B cell (primary cell): Measurements from ENCODE around the gene SPTBN1. TPM values are rescaled to one million over a fixed set of nuclear protein-coding genes. Genes with fewer than 3 reads are reported as not detected.

Experiments
- ATAC-seq: fragments of 200-7000 bp; cut with Tn5 transposase; one replicate; pipeline ENCODE4 v1.10.0; 2021; ENCODE audit warnings: low read depth, mild to moderate bottlenecking, moderate number of reproducible peaks, moderate library complexity
- CTCF ChIA-PET: fragments of 350-600 bp; sonication (Branson Sonifier 250); formaldehyde crosslinking; loops from one replicate; lab custom pipeline; 2021; ENCODE audit warnings: antibody characterized with exemption, inconsistent platforms; lab: Charles Lee
- POLR2A ChIA-PET: fragments of 350-600 bp; sonication (Branson Sonifier 250); formaldehyde crosslinking; loops from one replicate; lab custom pipeline; 2021; ENCODE audit warnings: antibody characterized with exemption; lab: Charles Lee
- DNase-seq: peaks from one replicate; pipeline ENCODE4 v3.0.0; 2013
- H2AFZ ChIP-seq: 2 replicates; pipeline ENCODE4 v1.6.1; 2012; ENCODE audit warnings: mild to moderate bottlenecking, low read depth, low read length; ENCODE audit not compliant: insufficient read depth, poor library complexity, severe bottlenecking
- H3K27ac ChIP-seq, 2 donors: 1 replicate in 1 of 2; 2 replicates in 1 of 2; pipeline ENCODE4 v1.5.1; 2012 to 2013; ENCODE audit warnings: low read length in 2 of 2, mild to moderate bottlenecking in 2 of 2, moderate library complexity in 1 of 2
- H3K27me3 ChIP-seq, 4 experiments: fragments of 200-600 bp in 1 of 4; sonication (generic) in 1 of 4; replicated peaks in 1 of 4; 1 replicate in 2 of 4; 2 replicates in 2 of 4; pipeline versions ENCODE4 v1.6.1 to v1.7.0; 2013 to 2016; ENCODE audit warnings: low read length in 3 of 4, mild to moderate bottlenecking in 2 of 4, mixed read lengths in 1 of 4, moderate library complexity in 1 of 4; ENCODE audit not compliant: insufficient read depth in 4 of 4, control insufficient read depth in 3 of 4; ENCODE audit errors: control extremely low read depth in 1 of 4
- H3K36me3 ChIP-seq, 2 experiments: replicated peaks in 1 of 2; 1 replicate in 1 of 2; 2 replicates in 1 of 2; pipeline versions ENCODE4 v1.6.1 to v1.7.1; 2013; ENCODE audit warnings: low read length in 1 of 2; ENCODE audit not compliant: insufficient read depth in 2 of 2, control insufficient read depth in 1 of 2; ENCODE audit errors: control extremely low read depth in 1 of 2, extremely low read depth in 1 of 2
- H3K4me1 ChIP-seq, 2 donors: fragments of 200-600 bp in 1 of 2; sonication (generic) in 1 of 2; 1 replicate in 1 of 2; 2 replicates in 1 of 2; pipeline versions ENCODE4 v1.5.1 to v1.6.1; 2013 to 2017; ENCODE audit warnings: low read length in 2 of 2; ENCODE audit not compliant: control insufficient read depth in 2 of 2, insufficient read depth in 2 of 2
- H3K4me2 ChIP-seq: replicated peaks from 2 replicates; pipeline ENCODE3; 2012; ENCODE audit warnings: mild to moderate bottlenecking, low read depth, low read length; ENCODE audit not compliant: poor library complexity, severe bottlenecking
- H3K4me3 ChIP-seq, 5 experiments: fragments of 200-600 bp in 1 of 5; sonication (generic) in 1 of 5; 1 replicate in 3 of 5; 2 replicates in 2 of 5; pipeline versions ENCODE4 v1.5.1 to v1.7.0; 2011 to 2016; ENCODE audit warnings: low read length in 4 of 5, mild to moderate bottlenecking in 4 of 5, low read depth in 2 of 5, control low read depth in 1 of 5, moderate library complexity in 1 of 5; ENCODE audit not compliant: insufficient read depth in 1 of 5; ENCODE audit errors: control extremely low read depth in 1 of 5, extremely low read depth in 1 of 5
- H3K79me2 ChIP-seq: fragments of 200-600 bp; sonication (generic); one replicate; pipeline ENCODE4 v1.6.0; 2016; ENCODE audit warnings: low read length; ENCODE audit not compliant: control insufficient read depth, insufficient read depth
- H3K9ac ChIP-seq: fragments of 200-600 bp; sonication (generic); 2 replicates; pipeline ENCODE4 v1.6.1; 2017; ENCODE audit warnings: mild to moderate bottlenecking, low read length, moderate library complexity
- H3K9me3 ChIP-seq, 3 donors: one replicate each; pipeline versions ENCODE4 v1.6.1 to v1.7.1; 2013; ENCODE audit warnings: low read length in 2 of 3; ENCODE audit not compliant: control insufficient read depth in 2 of 3, insufficient read depth in 1 of 3; ENCODE audit errors: control extremely low read depth in 1 of 3
- H4K20me1 ChIP-seq: 2 replicates; pipeline ENCODE4 v1.6.0; 2012; ENCODE audit warnings: mild to moderate bottlenecking, low read length; ENCODE audit not compliant: insufficient read depth, control insufficient read depth, poor library complexity, severe bottlenecking
- H3K27ac Mint-ChIP-seq: one replicate; pipeline ENCODE4 v1.8.0; 2021; ENCODE audit warnings: mixed read lengths
- H3K27me3 Mint-ChIP-seq: one replicate; pipeline ENCODE4 v1.8.0; 2021; ENCODE audit warnings: mixed read lengths
- H3K4me1 Mint-ChIP-seq: one replicate; pipeline ENCODE4 v1.8.0; 2021; ENCODE audit warnings: mixed read lengths
- H3K4me3 Mint-ChIP-seq: one replicate; pipeline ENCODE4 v1.8.0; 2021; ENCODE audit warnings: mixed read lengths
- H3K9me3 Mint-ChIP-seq: one replicate; pipeline ENCODE4 v1.8.0; 2022; ENCODE audit warnings: mixed read lengths; ENCODE audit not compliant: insufficient read depth
- CTCF ChIP-seq: fragments of 200-600 bp; IDR thresholded peaks from one replicate; pipeline ENCODE4 v1.8.0; 2022; ENCODE audit warnings: antibody characterized with exemption, mild to moderate bottlenecking
- EZH2 ChIP-seq: IDR thresholded peaks from 2 replicates; pipeline ENCODE4 v1.6.1; 2012; ENCODE audit warnings: borderline replicate concordance, low read depth, mild to moderate bottlenecking, moderate library complexity, low read length; ENCODE audit not compliant: insufficient read depth, poor library complexity, severe bottlenecking
- WGBS: methylation state at CpG from one replicate; pipeline ENCODE4 v1.1.5; 2013; ENCODE audit warnings: missing lambda C conversion rate; ENCODE audit not compliant: insufficient coverage; 5-methylcytosine and 5-hydroxymethylcytosine counted together
- intact Hi-C: fragments of 100-400 bp; cut with micrococcal nuclease; formaldehyde crosslinking; loops from one replicate; pipeline ENCODE4 v1.10.0; 2022
- polyA plus RNA-seq: library from polyadenylated mRNA; depleted of rRNA; stranded (reverse); fragments of >200 nt; gene quantifications from 2 replicates; pipeline ENCODE4 v1.2.3, GENCODE V29; 2012
- total RNA-seq, 2 donors: library from RNA; stranded (reverse); fragments of 120-200 nt in 1 of 2; gene quantifications; 1 replicate in 1 of 2; 2 replicates in 1 of 2; pipeline versions ENCODE4 v1.2.3 to v1.2.4, GENCODE V29; 2013 to 2022

Gene SPTBN1
- total and polyA plus RNA-seq, 2 donors (not counting 1 experiment from before 2014, with no cell fraction given): 43.7 to 144 TPM

GRCh38 chr2:54581326-54582039 is 125.4 kb downstream of the SPTBN1 start:
- H3K4me1 Mint-ChIP-seq: peaks cover 95% of the 10 kb centered on the region
- no peaks in the 10 kb centered on the region for H3K9me3 Mint-ChIP-seq
- peaks cover 92 to 93% of the 10 kb centered on the region in 2 donors for H3K4me1 ChIP-seq
- peaks cover 0 to 5% of the 10 kb centered on the region in 2 experiments for H3K36me3 ChIP-seq
- no peaks in the 10 kb centered on the region for H3K27me3 ChIP-seq
- H3K79me2 ChIP-seq: peaks cover 97% of the 10 kb centered on the region
- peak overlapping the region; percentile 85 for H3K27ac Mint-ChIP-seq
- ChIA-PET CTCF (interaction anchor here (0.6 to 5.1 kb wide), 14 partner anchors 9 to 475 kb away, joined by 3 to 56 read pairs (median 6); no protein-coding TSS in a partner anchor), POLR2A (interaction anchor here (0.6 to 2.5 kb wide), 8 partner anchors 9 to 283 kb away, joined by 3 to 31 read pairs (median 4); no protein-coding TSS in a partner anchor)
- 80% methylated on average over 2 of the region's 7 CpGs for WGBS
- DNase-seq: peak; percentile 71
- ATAC-seq: peak; percentile 61
- H3K9me3 ChIP-seq: no peaks in the 10 kb centered on the region
- peak overlapping the region; percentile 6 for H3K9ac ChIP-seq
- TF ChIP-seq EZH2: no peak
- TF ChIP-seq CTCF: no peak
- H3K4me2 ChIP-seq: peak overlapping the region; percentile 61
- peak overlapping the region; percentile 83 for H3K4me3 Mint-ChIP-seq
- no peak overlapping the region for H2AFZ ChIP-seq
- peak overlapping the region; percentile 64 to 70 for H3K27ac ChIP-seq
- intact Hi-C loops: loop anchor here (1.0 to 2.0 kb wide), 2 partner anchors 10 to 15 kb away; no protein-coding TSS in a partner anchor
- no peaks in the 10 kb centered on the region for H3K27me3 Mint-ChIP-seq
- peak overlapping the region; percentile 0 to 44 (median 3) for H3K4me3 ChIP-seq
- H4K20me1 ChIP-seq: no peaks in the 10 kb centered on the region

- peak overlapping the region; percentile 80 for H3K27ac Mint-ChIP-seq
- 97% methylated on average over 4 of the region's 5 CpGs for whole genome bisulfite sequencing
- no peaks in the 10 kb centered on the region for H3K9me3 Mint-ChIP-seq
- peak overlapping the region; percentile 12 for H3K9ac ChIP-seq
- H3K4me3 ChIP-seq: no peak overlapping the region
- intact Hi-C loops: loop anchor here (1.0 to 2.0 kb wide), 2 partner anchors 9 to 14 kb away; no protein-coding TSS in a partner anchor
- H3K27me3 Mint-ChIP-seq: no peaks in the 10 kb centered on the region
- ATAC-seq (no peak), DNase-seq (no peak)
- ChIA-PET POLR2A (interaction anchor here (0.6 to 2.5 kb wide), 2 partner anchors 9 to 24 kb away, joined by 3 to 21 read pairs; no protein-coding TSS in a partner anchor), CTCF (interaction anchor here (5.1 kb wide), 1 partner anchor 22 kb away, joined by 56 read pairs; no protein-coding TSS in a partner anchor)
- H2AFZ ChIP-seq: no peak overlapping the region
- H3K27me3 ChIP-seq: no peaks in the 10 kb centered on the region
- peaks cover 86 to 93% of the 10 kb centered on the region in 2 donors for H3K4me1 ChIP-seq
- peak overlapping the region; percentile 61 for H3K4me2 ChIP-seq
- peaks cover 95% of the 10 kb centered on the region for H3K4me1 Mint-ChIP-seq
- peak overlapping the region; percentile 15 to 70 for H3K27ac ChIP-seq
- TF ChIP-seq EZH2: no peak
- TF ChIP-seq CTCF: no peak
- H3K36me3 ChIP-seq: peaks cover 0 to 3% of the 10 kb centered on the region in 2 experiments
- peaks cover 97% of the 10 kb centered on the region for H3K79me2 ChIP-seq
- peak overlapping the region; percentile 43 for H3K4me3 Mint-ChIP-seq
- H4K20me1 ChIP-seq: no peaks in the 10 kb centered on the region
- H3K9me3 ChIP-seq: no peaks in the 10 kb centered on the region
Measured at GRCh38 chr2:54582987-54583386, 126.9 kb downstream of the SPTBN1 start.
